ENCODE measurements around the gene WDR33.

DNA sequence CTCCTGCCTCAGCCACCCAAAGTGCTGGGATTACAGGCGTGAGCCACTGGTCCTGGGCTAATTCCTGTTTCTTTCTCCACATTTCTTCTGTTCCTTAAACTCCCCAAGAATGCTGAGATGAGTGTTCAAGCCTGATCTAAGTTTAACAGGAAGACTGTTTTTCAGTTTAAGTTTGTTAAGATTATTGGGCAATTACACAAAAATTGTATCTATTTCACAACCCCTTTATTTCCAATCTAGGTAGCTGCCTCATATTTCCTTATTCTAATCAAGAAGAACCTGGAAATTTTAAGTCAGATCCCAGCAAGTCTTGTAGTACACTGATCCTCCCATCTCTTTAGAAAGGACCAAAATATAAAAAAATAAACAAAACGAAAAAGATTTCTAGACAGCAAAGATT is 98.0 kb downstream of the WDR33 start:
- TF ChIP-seq EP300 (IDR thresholded peaks at IDR 0.05), result no peak
- TF ChIP-seq, protein P1, sequence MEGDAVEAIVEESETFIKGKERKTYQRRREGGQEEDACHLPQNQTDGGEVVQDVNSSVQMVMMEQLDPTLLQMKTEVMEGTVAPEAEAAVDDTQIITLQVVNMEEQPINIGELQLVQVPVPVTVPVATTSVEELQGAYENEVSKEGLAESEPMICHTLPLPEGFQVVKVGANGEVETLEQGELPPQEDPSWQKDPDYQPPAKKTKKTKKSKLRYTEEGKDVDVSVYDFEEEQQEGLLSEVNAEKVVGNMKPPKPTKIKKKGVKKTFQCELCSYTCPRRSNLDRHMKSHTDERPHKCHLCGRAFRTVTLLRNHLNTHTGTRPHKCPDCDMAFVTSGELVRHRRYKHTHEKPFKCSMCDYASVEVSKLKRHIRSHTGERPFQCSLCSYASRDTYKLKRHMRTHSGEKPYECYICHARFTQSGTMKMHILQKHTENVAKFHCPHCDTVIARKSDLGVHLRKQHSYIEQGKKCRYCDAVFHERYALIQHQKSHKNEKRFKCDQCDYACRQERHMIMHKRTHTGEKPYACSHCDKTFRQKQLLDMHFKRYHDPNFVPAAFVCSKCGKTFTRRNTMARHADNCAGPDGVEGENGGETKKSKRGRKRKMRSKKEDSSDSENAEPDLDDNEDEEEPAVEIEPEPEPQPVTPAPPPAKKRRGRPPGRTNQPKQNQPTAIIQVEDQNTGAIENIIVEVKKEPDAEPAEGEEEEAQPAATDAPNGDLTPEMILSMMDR (IDR thresholded peaks at IDR 0.05), result no peak
- no peak for TF ChIP-seq POLR2AphosphoS5 (IDR thresholded peaks at IDR 0.05)
- no peak for TF ChIP-seq POLR2A (IDR thresholded peaks at IDR 0.05)
